RWPE2 (cell line): ENCODE data around the gene SCFD1.
"Not testable (repeated sequence)": the region's sequence is repeated elsewhere in the genome, so short reads cannot be mapped to it uniquely, and the experiment has no call there.

ENCODE experiments used
- ATAC-seq: fragments of 200-7000 bp; cut with Tn5 transposase; 3 replicates; pipeline ENCODE4 v1.9.1; 2021; ENCODE audit warnings: low read depth
- DNase-seq: peaks from one replicate; pipeline ENCODE4 v3.0.0-alpha.2; 2020; ENCODE audit warnings: low spot score
- H3K27ac ChIP-seq: fragments of 450-650 bp; 2 replicates; pipeline ENCODE4 v1.5.1; 2017; ENCODE audit warnings: mild to moderate bottlenecking; ENCODE audit not compliant: poor library complexity, severe bottlenecking
- H3K27me3 ChIP-seq: fragments of 250-450 bp; sonication (Bioruptor Pico); 2 replicates; pipeline ENCODE4 v1.5.1; 2021; ENCODE audit warnings: mild to moderate bottlenecking, moderate library complexity; ENCODE audit not compliant: insufficient read depth, poor library complexity, severe bottlenecking
- H3K36me3 ChIP-seq: fragments of 250-450 bp; sonication (Bioruptor Pico); 2 replicates; pipeline ENCODE4 v1.5.1; 2020; ENCODE audit warnings: low read depth, mild to moderate bottlenecking, moderate library complexity
- H3K4me1 ChIP-seq: fragments of 250-450 bp; sonication (Bioruptor Pico); 2 replicates; pipeline ENCODE4 v1.5.1; 2021; ENCODE audit warnings: mild to moderate bottlenecking, moderate library complexity; ENCODE audit not compliant: insufficient read depth, poor library complexity, severe bottlenecking
- H3K4me3 ChIP-seq: fragments of 250-450 bp; sonication (Bioruptor Pico); 2 replicates; pipeline ENCODE4 v1.5.1; 2021; ENCODE audit warnings: mild to moderate bottlenecking, moderate library complexity; ENCODE audit not compliant: severe bottlenecking
- H3K9me3 ChIP-seq: fragments of 250-450 bp; sonication (Bioruptor Pico); 2 replicates; pipeline ENCODE4 v1.5.1; 2021; ENCODE audit warnings: mild to moderate bottlenecking, moderate library complexity; ENCODE audit not compliant: severe bottlenecking
- CTCF ChIP-seq: fragments of 450-650 bp; IDR thresholded peaks from one replicate; pipeline ENCODE4 v1.5.1; 2017; ENCODE audit warnings: mild to moderate bottlenecking, moderate library complexity; ENCODE audit not compliant: poor library complexity, severe bottlenecking

The SCFD1 gene

GRCh38 chr14:30658645-30659044, 36.5 kb downstream of the SCFD1 start:
- no peak overlapping the region for H3K27ac ChIP-seq
- ATAC-seq: no peak
- no peaks in the 10 kb centered on the region for H3K27me3 ChIP-seq
- no peak for DNase-seq
- TF ChIP-seq CTCF: no peak
- H3K36me3 ChIP-seq: peaks cover 95% of the 10 kb centered on the region
- H3K4me1 ChIP-seq: no peaks in the 10 kb centered on the region
- H3K9me3 ChIP-seq: no peaks in the 10 kb centered on the region
- no peak overlapping the region for H3K4me3 ChIP-seq

GRCh38 chr14:30669594-30669993, 47.5 kb downstream of the SCFD1 start:
- Histone ChIP-seq H3K36me3 (peaks cover 55% of the 10 kb centered on the region), H3K4me3 (no peak overlapping the region), H3K4me1 (no peaks in the 10 kb centered on the region), H3K27ac (no peak overlapping the region), H3K9me3 (no peaks in the 10 kb centered on the region), H3K27me3 (no peaks in the 10 kb centered on the region)
- no peak for ATAC-seq
- DNase-seq: no peak
- no peak for TF ChIP-seq CTCF

- Histone ChIP-seq H3K27me3 (no peaks in the 10 kb centered on the region), H3K36me3 (peaks cover 79% of the 10 kb centered on the region), H3K27ac (no peak overlapping the region), H3K4me1 (no peaks in the 10 kb centered on the region), H3K9me3 (no peaks in the 10 kb centered on the region), H3K4me3 (no peak overlapping the region)
- no peak for TF ChIP-seq CTCF
- DNase-seq: no peak
- no peak for ATAC-seq
Observed at GRCh38 chr14:30673071-30673470, 51.0 kb downstream of the SCFD1 start.

DNA sequence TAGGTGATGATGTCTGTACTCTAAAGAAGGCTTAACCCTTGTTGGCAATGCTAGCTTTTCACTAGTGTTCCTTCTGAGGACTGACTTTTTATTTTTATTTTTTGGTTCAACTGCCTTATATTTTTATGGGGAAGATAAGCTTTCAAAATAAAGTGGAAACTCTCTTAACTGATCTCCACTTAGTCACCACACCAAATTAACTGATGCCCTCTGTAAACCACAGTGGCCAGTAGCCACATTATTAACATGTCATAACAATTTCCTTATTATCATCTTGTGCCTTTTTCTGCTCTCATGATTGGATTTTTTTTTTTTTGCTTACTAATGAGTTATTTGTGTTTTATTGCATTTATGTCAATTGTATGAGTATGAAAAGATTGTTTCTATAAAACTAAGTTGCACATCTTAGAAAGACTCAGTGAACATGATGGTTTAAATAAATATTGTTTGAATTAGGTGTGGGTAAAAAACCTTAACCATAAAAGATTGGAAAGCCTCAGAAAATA, 56.9 kb downstream of the SCFD1 start:
- no peak for ATAC-seq
- TF ChIP-seq CTCF: no peak

GRCh38 chr14:30680036-30680435, 57.9 kb downstream of the SCFD1 start:
- Histone ChIP-seq H3K36me3 (peaks cover 65% of the 10 kb centered on the region), H3K4me1 (no peaks in the 10 kb centered on the region), H3K27ac (no peak overlapping the region), H3K9me3 (no peaks in the 10 kb centered on the region), H3K4me3 (no peak overlapping the region), H3K27me3 (no peaks in the 10 kb centered on the region)
- TF ChIP-seq CTCF: no peak
- ATAC-seq: no peak
- DNase-seq: no peak

More for the DNA sequence above, 56.9 kb downstream of the SCFD1 start:
- Histone ChIP-seq H3K27me3 (no peaks in the 10 kb centered on the region), H3K27ac (no peak overlapping the region), H3K36me3 (peaks cover 71% of the 10 kb centered on the region), H3K9me3 (no peaks in the 10 kb centered on the region), H3K4me3 (no peak overlapping the region), H3K4me1 (no peaks in the 10 kb centered on the region)
- DNase-seq: no peak

DNA sequence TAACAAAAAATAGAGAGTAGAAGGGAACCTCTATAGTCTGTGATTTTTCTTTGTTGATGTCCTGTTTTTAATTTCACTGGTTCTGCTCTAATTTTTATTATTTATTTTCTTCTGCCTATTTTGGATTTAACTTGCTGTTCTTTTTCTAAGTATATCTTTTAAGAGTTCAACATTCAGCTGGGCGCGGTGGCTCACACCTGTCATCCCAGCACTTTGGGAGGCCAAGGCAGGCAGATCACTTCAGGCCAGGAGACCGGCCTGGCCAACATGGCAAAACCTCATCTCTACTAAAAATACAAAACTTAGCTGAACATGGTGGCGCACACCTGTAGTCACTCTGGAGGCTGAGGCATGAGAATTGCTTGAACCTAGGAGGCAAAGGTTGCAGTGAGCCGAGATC, 58.7 kb downstream of the SCFD1 start:
- H3K9me3 ChIP-seq, H3K4me3 ChIP-seq, H3K27ac ChIP-seq, DNase-seq, H3K4me1 ChIP-seq, H3K27me3 ChIP-seq, ATAC-seq: not testable (repeated sequence)
- peaks cover 57% of the 10 kb centered on the region for H3K36me3 ChIP-seq
